ENCODE measurements around the gene C6orf62.
"Not testable (repeated sequence)": the region's sequence is repeated elsewhere in the genome, so short reads cannot be mapped to it uniquely, and the experiment has no call there.

The C6orf62 gene

GRCh38 chr6:24720604-24721460 is 1.9 kb upstream of the C6orf62 start:
- Histone ChIP-seq H3K4me1 (ENCODE audit: control insufficient read depth in 1 of 2, insufficient read depth in 1 of 2, low read depth in 1 of 2, low read length in 1 of 2) (peaks cover 39 to 41% of the 10 kb centered on the region in 2 experiments), H3K9me3 (no peaks in the 10 kb centered on the region), H3K27ac (peak overlapping the region; percentile 98), H3K36me3 (peaks cover 29% of the 10 kb centered on the region), H3K27me3 (no peaks in the 10 kb centered on the region), H3K4me3 (ENCODE audit: low read depth in 1 of 2, low read length in 1 of 2) (peak overlapping the region; percentile 80 to 99)
- TF ChIP-seq CTCF (IDR thresholded peaks at IDR 0.05): peak; percentile 13

GRCh38 chr6:24720131-24720603 is 1.2 kb upstream of the C6orf62 start:
- H3K36me3 ChIP-seq: peaks cover 36% of the 10 kb centered on the region

GRCh38 chr6:24718449-24719124 is 367 bp downstream of the C6orf62 start:
- no peaks in the 10 kb centered on the region for H3K27me3 ChIP-seq
- TF ChIP-seq CTCF (IDR thresholded peaks at IDR 0.05): no peak
- H3K27ac ChIP-seq: peak overlapping the region; percentile 98
- H3K4me3 ChIP-seq (ENCODE audit: low read depth in 1 of 2, low read length in 1 of 2): peak overlapping the region; percentile 80 to 99
- peaks cover 52% of the 10 kb centered on the region for H3K36me3 ChIP-seq
- H3K9me3 ChIP-seq: no peaks in the 10 kb centered on the region
- peaks cover 42 to 46% of the 10 kb centered on the region in 2 experiments for H3K4me1 ChIP-seq (ENCODE audit: control insufficient read depth in 1 of 2, insufficient read depth in 1 of 2, low read depth in 1 of 2, low read length in 1 of 2)

More at GRCh38 chr6:24720131-24720603, 1.2 kb upstream of the C6orf62 start:
- Histone ChIP-seq H3K9me3 (no peaks in the 10 kb centered on the region), H3K4me1 (ENCODE audit: control insufficient read depth in 1 of 2, insufficient read depth in 1 of 2, low read depth in 1 of 2, low read length in 1 of 2) (peaks cover 39 to 45% of the 10 kb centered on the region in 2 experiments), H3K27me3 (no peaks in the 10 kb centered on the region), H3K27ac (peak overlapping the region; percentile 98), H3K4me3 (ENCODE audit: low read depth in 1 of 2, low read length in 1 of 2) (peak overlapping the region; percentile 80 to 99)
- no peak for TF ChIP-seq CTCF (IDR thresholded peaks at IDR 0.05)

- Histone ChIP-seq H3K4me1 (ENCODE audit: control insufficient read depth in 1 of 2, insufficient read depth in 1 of 2, low read depth in 1 of 2, low read length in 1 of 2) (peaks cover 38 to 40% of the 10 kb centered on the region in 2 experiments), H3K27ac (peak overlapping the region; percentile 98), H3K4me3 (ENCODE audit: low read depth in 1 of 2, low read length in 1 of 2) (peak overlapping the region in 1 of 2 experiments; percentile 80), H3K36me3 (peaks cover 71% of the 10 kb centered on the region)
- H3K27me3 ChIP-seq, H3K9me3 ChIP-seq: not testable (repeated sequence)
Measured at GRCh38 chr6:24716602-24717148, 2.3 kb downstream of the C6orf62 start.

GRCh38 chr6:24710519-24711303 is 8.2 kb downstream of the C6orf62 start:
- Histone ChIP-seq H3K27ac (peak overlapping the region; percentile 7), H3K27me3 (no peaks in the 10 kb centered on the region)

More at GRCh38 chr6:24710519-24711303, 8.2 kb downstream of the C6orf62 start:
- peaks cover 100% of the 10 kb centered on the region for H3K36me3 ChIP-seq
- no peak overlapping the region for H3K4me3 ChIP-seq (ENCODE audit: low read depth in 1 of 2, low read length in 1 of 2)
- H3K4me1 ChIP-seq (ENCODE audit: control insufficient read depth in 1 of 2, insufficient read depth in 1 of 2, low read depth in 1 of 2, low read length in 1 of 2): peaks cover 3 to 5% of the 10 kb centered on the region in 2 experiments
- no peaks in the 10 kb centered on the region for H3K9me3 ChIP-seq
- no peak for TF ChIP-seq CTCF (IDR thresholded peaks at IDR 0.05)
